ENCODE measurements around the gene SLC15A1.
"Not testable (repeated sequence)": the region's sequence is repeated elsewhere in the genome, so short reads cannot be mapped to it uniquely, and the experiment has no call there.

Gene SLC15A1

DNA sequence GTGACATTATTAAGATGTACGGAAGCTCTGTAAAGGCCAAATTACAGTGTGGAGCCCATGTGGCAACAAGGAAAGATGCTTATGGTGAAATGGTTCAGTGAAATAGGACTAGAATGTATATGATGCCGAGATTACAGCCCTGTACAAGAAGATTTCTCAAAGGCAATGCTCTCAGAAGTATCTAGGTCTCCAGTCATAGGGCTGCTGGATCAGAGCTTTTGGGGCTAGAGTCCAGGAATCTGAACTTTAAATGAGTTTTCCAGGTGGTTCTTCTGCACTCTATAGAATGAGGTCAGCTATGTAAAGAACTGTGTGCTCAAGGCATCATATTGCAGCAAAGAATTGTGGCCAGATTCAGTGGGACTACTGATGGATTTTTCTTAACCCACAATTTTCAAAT is 100.2 kb downstream of the SLC15A1 start:
- DNase-seq = no peak

GRCh38 chr13:98651744-98652143 is 100.7 kb downstream of the SLC15A1 start:
- no peak for DNase-seq

DNA sequence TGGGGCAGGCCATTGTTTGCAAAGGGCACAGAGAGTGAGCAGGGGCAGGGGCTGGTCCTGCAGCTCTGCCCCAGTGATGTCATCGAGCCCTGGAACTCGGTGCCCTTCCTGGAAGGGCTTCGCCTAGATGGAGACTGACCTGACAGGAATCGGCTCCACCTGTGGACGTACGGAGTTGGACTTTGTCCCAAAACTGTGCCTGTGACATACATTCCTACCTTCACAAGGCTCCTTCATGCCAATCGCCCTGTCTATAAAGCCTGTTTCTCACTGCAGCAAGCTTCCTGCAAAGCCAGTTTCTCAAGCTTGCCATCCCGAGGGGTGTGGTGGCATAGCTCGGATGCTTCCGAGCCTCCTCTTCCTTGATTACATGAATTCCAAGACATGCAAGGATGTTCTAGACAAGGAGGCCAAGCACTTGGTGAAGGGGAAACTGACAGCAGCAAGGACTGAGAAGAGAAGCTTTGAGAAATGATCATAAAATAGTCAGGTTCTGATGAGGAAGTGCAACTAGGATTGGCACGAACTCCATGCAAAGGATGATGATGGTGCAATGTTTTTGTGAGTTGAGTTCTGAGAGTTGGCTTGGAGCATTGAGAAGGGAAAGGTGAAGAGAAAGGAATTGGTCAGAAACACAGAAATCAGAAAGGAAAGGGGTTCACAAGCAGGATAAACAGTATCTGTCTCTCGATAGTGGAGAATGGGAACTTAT is 101.9 kb downstream of the SLC15A1 start:
- DNase-seq = no peak

- no peak for DNase-seq
Measured at GRCh38 chr13:98649861-98650260, 102.6 kb downstream of the SLC15A1 start.

- DNase-seq = no peak
Measured at GRCh38 chr13:98648686-98649085, 103.8 kb downstream of the SLC15A1 start.

- DNase-seq = no peak
Measured at GRCh38 chr13:98648141-98648540, 104.3 kb downstream of the SLC15A1 start.

- no peak for DNase-seq
Measured at GRCh38 chr13:98647121-98647520, 105.4 kb downstream of the SLC15A1 start.

DNA sequence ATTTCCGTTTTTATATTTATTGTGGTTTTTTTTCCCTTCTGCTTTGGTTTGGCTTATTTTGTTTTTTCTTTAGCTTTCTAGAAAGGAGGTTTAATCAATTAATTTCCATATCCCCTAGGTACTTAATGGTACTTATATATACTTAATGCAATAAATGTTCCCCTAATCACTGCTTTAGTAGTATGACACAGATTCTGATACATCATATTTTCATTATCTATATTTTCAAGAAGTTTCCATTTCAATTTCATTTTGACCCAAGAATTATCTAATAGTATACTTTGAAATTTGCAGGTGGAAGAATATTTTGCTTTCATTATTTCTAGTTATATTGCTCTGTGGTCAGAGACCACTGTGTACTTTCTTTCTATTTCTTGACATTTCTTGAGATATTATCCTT is 109.0 kb downstream of the SLC15A1 start:
- no peak for DNase-seq

DNA sequence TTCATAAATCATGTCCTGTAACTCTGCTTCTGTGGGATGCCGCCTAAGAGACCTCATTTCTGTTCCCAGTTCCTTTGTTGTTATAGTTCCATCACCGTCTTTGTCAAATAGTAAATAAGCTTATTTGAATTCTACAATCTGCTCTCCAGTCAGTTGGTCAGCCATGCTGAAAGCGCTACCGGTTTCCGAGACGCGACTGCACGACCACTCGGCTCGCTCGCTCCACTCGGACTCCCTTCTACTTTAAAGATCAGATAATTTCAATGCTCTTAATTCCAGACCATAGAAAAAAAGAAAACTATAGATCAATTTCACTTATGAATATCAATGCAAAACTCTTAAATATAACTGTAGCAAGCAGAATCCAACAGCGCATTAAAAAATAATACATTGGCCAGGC is 111.4 kb downstream of the SLC15A1 start:
- DNase-seq = no peak

DNA sequence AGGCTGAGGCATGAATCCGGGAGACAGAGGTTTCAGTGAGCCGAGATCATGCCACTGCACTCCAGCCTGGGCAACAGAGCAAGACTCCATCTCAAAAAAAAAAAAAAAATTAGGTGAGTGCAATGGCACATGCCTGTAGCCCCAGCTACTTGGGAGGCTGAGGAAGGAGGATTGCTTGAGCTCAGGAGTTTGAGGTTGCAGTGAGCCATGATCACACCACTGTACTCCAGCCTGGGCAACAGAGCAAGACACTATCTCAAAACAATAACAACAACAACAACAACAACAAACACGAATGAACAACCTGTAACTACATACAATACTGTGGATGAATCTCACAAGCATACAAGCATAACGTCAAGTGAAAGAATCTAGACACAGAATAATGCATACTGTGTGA is 112.7 kb downstream of the SLC15A1 start:
- not testable (repeated sequence) for DNase-seq

DNA sequence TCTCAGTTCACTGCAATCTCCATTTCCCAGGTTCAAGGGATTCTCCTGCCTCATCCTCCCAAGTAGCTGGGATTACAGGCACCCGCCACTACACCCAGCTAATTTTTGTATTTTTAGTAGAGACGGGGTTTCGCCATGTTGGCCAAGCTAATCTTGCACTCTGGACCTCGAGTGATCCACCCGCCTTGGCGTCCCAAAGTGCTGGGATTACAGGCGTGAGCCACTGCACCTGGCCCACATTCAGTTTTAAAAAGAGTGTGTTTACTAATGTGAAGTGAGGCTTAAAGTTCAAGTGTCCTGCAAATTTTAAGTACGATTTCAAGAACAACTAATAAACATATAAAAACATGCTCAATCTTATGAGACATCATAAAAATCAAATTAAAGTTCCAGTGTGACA is 114.1 kb downstream of the SLC15A1 start:
- not testable (repeated sequence) for DNase-seq

Measured in cortex of kidney (tissue), 1 donor.